ENCODE data around the gene CRYZL1.

The CRYZL1 gene

GRCh38 chr21:33664135-33664534 lies 22.6 kb upstream of the CRYZL1 start:
- H3K4me1 ChIP-seq: peaks cover 9% of the 10 kb centered on the region
- no peak overlapping the region for H3K4me3 ChIP-seq (ENCODE audit: low read depth, low read length)
- H3K9me3 ChIP-seq (ENCODE audit: control insufficient read depth, low read length): no peaks in the 10 kb centered on the region
- no peak overlapping the region for H3K4me2 ChIP-seq (ENCODE audit: low read length)
- no peak overlapping the region for H2AFZ ChIP-seq
- no peak overlapping the region for H3K9ac ChIP-seq
- no peak overlapping the region for H3K27ac ChIP-seq
- H3K27me3 ChIP-seq (ENCODE audit: control insufficient read depth, insufficient read depth, low read length): no peaks in the 10 kb centered on the region
- no peak for TF ChIP-seq CTCF (IDR thresholded peaks at IDR 0.05)
- H3K36me3 ChIP-seq (ENCODE audit: control insufficient read depth, insufficient read depth, low read length): no peaks in the 10 kb centered on the region
- peaks cover 8% of the 10 kb centered on the region for H3K79me2 ChIP-seq

- Histone ChIP-seq H3K27ac (no peak overlapping the region), H3K9ac (no peak overlapping the region), H3K4me3 (ENCODE audit: low read depth, low read length) (no peak overlapping the region), H3K36me3 (ENCODE audit: control insufficient read depth, insufficient read depth, low read length) (no peaks in the 10 kb centered on the region), H3K4me2 (ENCODE audit: low read length) (no peak overlapping the region), H2AFZ (no peak overlapping the region), H3K79me2 (peaks cover 8% of the 10 kb centered on the region), H3K4me1 (peaks cover 10% of the 10 kb centered on the region), H3K27me3 (ENCODE audit: control insufficient read depth, insufficient read depth, low read length) (no peaks in the 10 kb centered on the region), H3K9me3 (ENCODE audit: control insufficient read depth, low read length) (no peaks in the 10 kb centered on the region)
- no peak for TF ChIP-seq CTCF (IDR thresholded peaks at IDR 0.05)
These were observed 21.7 kb upstream of the CRYZL1 start for GRCh38 chr21:33663241-33663640.

- Histone ChIP-seq H2AFZ (no peak overlapping the region), H3K27me3 (ENCODE audit: control insufficient read depth, insufficient read depth, low read length) (no peaks in the 10 kb centered on the region), H3K36me3 (ENCODE audit: control insufficient read depth, insufficient read depth, low read length) (no peaks in the 10 kb centered on the region), H3K4me3 (ENCODE audit: low read depth, low read length) (no peak overlapping the region), H3K27ac (no peak overlapping the region), H3K79me2 (peaks cover 8% of the 10 kb centered on the region), H3K9ac (no peak overlapping the region), H3K4me2 (ENCODE audit: low read length) (no peak overlapping the region), H3K4me1 (peaks cover 14% of the 10 kb centered on the region), H3K9me3 (ENCODE audit: control insufficient read depth, low read length) (no peaks in the 10 kb centered on the region)
- no peak for TF ChIP-seq CTCF (IDR thresholded peaks at IDR 0.05)
These were observed 20.5 kb upstream of the CRYZL1 start for GRCh38 chr21:33662046-33662445.

- H3K4me2 ChIP-seq (ENCODE audit: low read length): no peak overlapping the region
- no peak overlapping the region for H3K9ac ChIP-seq
- H3K4me3 ChIP-seq (ENCODE audit: low read depth, low read length): no peak overlapping the region
- peaks cover 15% of the 10 kb centered on the region for H3K4me1 ChIP-seq
- no peak overlapping the region for H2AFZ ChIP-seq
- no peaks in the 10 kb centered on the region for H3K36me3 ChIP-seq (ENCODE audit: control insufficient read depth, insufficient read depth, low read length)
- no peaks in the 10 kb centered on the region for H3K9me3 ChIP-seq (ENCODE audit: control insufficient read depth, low read length)
- H3K27ac ChIP-seq: no peak overlapping the region
- TF ChIP-seq CTCF (IDR thresholded peaks at IDR 0.05): no peak
- no peaks in the 10 kb centered on the region for H3K27me3 ChIP-seq (ENCODE audit: control insufficient read depth, insufficient read depth, low read length)
- H3K79me2 ChIP-seq: peaks cover 8% of the 10 kb centered on the region
These were observed 19.6 kb upstream of the CRYZL1 start for GRCh38 chr21:33661146-33661545.

GRCh38 chr21:33660406-33660805 lies 18.9 kb upstream of the CRYZL1 start:
- Histone ChIP-seq H3K4me1 (peaks cover 15% of the 10 kb centered on the region), H3K27ac (peak overlapping the region; percentile 39)
- no peak for TF ChIP-seq CTCF (IDR thresholded peaks at IDR 0.05)

More at GRCh38 chr21:33660406-33660805, 18.9 kb upstream of the CRYZL1 start:
- Histone ChIP-seq H3K9ac (no peak overlapping the region), H3K9me3 (ENCODE audit: control insufficient read depth, low read length) (no peaks in the 10 kb centered on the region), H3K79me2 (peaks cover 8% of the 10 kb centered on the region), H3K27me3 (ENCODE audit: control insufficient read depth, insufficient read depth, low read length) (no peaks in the 10 kb centered on the region), H3K4me2 (ENCODE audit: low read length) (no peak overlapping the region), H3K4me3 (ENCODE audit: low read depth, low read length) (no peak overlapping the region), H2AFZ (peak overlapping the region; percentile 46), H3K36me3 (ENCODE audit: control insufficient read depth, insufficient read depth, low read length) (no peaks in the 10 kb centered on the region)

Data from parathyroid adenoma (tissue), 2 donors.